ENCODE measurements around the gene PDE7B.

DNA sequence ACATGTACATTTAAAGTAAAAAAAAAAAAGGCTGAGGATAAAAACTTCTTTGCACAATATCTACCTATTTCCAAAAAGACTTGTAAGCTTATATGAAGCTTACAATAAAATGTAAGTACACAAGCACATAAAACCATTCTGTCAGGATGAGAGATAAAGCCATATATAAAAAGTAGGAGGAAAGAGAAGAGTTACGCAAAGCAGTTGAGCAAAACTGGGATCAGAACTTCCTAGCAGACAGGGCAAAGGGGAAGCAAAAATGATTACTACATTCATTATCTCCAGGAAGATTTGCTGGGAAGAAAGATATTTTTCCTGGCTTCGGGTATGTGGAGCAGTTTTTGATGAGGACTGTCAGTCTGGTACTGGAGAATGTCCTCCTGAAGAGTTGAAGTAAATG is 200.5 kb downstream of the PDE7B start:
- TF ChIP-seq, protein P1, sequence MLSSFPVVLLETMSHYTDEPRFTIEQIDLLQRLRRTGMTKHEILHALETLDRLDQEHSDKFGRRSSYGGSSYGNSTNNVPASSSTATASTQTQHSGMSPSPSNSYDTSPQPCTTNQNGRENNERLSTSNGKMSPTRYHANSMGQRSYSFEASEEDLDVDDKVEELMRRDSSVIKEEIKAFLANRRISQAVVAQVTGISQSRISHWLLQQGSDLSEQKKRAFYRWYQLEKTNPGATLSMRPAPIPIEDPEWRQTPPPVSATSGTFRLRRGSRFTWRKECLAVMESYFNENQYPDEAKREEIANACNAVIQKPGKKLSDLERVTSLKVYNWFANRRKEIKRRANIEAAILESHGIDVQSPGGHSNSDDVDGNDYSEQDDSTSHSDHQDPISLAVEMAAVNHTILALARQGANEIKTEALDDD (IDR thresholded peaks at IDR 0.05), result no peak
- TF ChIP-seq, protein P2, sequence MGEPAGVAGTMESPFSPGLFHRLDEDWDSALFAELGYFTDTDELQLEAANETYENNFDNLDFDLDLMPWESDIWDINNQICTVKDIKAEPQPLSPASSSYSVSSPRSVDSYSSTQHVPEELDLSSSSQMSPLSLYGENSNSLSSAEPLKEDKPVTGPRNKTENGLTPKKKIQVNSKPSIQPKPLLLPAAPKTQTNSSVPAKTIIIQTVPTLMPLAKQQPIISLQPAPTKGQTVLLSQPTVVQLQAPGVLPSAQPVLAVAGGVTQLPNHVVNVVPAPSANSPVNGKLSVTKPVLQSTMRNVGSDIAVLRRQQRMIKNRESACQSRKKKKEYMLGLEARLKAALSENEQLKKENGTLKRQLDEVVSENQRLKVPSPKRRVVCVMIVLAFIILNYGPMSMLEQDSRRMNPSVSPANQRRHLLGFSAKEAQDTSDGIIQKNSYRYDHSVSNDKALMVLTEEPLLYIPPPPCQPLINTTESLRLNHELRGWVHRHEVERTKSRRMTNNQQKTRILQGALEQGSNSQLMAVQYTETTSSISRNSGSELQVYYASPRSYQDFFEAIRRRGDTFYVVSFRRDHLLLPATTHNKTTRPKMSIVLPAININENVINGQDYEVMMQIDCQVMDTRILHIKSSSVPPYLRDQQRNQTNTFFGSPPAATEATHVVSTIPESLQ (CRISPR knock-in tag; IDR thresholded peaks at IDR 0.05), result no peak
- TF ChIP-seq, protein P3, sequence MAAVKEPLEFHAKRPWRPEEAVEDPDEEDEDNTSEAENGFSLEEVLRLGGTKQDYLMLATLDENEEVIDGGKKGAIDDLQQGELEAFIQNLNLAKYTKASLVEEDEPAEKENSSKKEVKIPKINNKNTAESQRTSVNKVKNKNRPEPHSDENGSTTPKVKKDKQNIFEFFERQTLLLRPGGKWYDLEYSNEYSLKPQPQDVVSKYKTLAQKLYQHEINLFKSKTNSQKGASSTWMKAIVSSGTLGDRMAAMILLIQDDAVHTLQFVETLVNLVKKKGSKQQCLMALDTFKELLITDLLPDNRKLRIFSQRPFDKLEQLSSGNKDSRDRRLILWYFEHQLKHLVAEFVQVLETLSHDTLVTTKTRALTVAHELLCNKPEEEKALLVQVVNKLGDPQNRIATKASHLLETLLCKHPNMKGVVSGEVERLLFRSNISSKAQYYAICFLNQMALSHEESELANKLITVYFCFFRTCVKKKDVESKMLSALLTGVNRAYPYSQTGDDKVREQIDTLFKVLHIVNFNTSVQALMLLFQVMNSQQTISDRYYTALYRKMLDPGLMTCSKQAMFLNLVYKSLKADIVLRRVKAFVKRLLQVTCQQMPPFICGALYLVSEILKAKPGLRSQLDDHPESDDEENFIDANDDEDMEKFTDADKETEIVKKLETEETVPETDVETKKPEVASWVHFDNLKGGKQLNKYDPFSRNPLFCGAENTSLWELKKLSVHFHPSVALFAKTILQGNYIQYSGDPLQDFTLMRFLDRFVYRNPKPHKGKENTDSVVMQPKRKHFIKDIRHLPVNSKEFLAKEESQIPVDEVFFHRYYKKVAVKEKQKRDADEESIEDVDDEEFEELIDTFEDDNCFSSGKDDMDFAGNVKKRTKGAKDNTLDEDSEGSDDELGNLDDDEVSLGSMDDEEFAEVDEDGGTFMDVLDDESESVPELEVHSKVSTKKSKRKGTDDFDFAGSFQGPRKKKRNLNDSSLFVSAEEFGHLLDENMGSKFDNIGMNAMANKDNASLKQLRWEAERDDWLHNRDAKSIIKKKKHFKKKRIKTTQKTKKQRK (IDR thresholded peaks at IDR 0.05; ENCODE audit: borderline replicate concordance, low read depth, low read length), result no peak
- no peak for TF ChIP-seq NFE2 (IDR thresholded peaks at IDR 0.05; ENCODE audit: low read depth)
- no peak for TF ChIP-seq TCF7 (IDR thresholded peaks at IDR 0.05; ENCODE audit: borderline replicate concordance)
- TF ChIP-seq, protein P4, sequence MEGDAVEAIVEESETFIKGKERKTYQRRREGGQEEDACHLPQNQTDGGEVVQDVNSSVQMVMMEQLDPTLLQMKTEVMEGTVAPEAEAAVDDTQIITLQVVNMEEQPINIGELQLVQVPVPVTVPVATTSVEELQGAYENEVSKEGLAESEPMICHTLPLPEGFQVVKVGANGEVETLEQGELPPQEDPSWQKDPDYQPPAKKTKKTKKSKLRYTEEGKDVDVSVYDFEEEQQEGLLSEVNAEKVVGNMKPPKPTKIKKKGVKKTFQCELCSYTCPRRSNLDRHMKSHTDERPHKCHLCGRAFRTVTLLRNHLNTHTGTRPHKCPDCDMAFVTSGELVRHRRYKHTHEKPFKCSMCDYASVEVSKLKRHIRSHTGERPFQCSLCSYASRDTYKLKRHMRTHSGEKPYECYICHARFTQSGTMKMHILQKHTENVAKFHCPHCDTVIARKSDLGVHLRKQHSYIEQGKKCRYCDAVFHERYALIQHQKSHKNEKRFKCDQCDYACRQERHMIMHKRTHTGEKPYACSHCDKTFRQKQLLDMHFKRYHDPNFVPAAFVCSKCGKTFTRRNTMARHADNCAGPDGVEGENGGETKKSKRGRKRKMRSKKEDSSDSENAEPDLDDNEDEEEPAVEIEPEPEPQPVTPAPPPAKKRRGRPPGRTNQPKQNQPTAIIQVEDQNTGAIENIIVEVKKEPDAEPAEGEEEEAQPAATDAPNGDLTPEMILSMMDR (IDR thresholded peaks at IDR 0.05 in 2 of 3, conservative IDR thresholded peaks at IDR 0.05 in 1 of 3; ENCODE audit: insufficient read depth in 2 of 3, low read depth in 1 of 3, low read length in 3 of 3), result no peak
- no peak for TF ChIP-seq ZNF316 (IDR thresholded peaks at IDR 0.05)
- no peak for TF ChIP-seq POLR2AphosphoS5 (IDR thresholded peaks at IDR 0.05; ENCODE audit: control insufficient read depth, insufficient read depth, low read depth, low read length)
- TF ChIP-seq KAT7 (CRISPR knock-in tag; IDR thresholded peaks at IDR 0.05; ENCODE audit: borderline replicate concordance), result no peak
- no peak for TF ChIP-seq ZNF274 (IDR thresholded peaks at IDR 0.05; ENCODE audit: borderline replicate concordance, low read depth, low read length)
- TF ChIP-seq NFRKB (IDR thresholded peaks at IDR 0.05; ENCODE audit: low read depth), result no peak
